ENCODE measurements around the gene DLGAP4.

DLGAP4 gene

DNA sequence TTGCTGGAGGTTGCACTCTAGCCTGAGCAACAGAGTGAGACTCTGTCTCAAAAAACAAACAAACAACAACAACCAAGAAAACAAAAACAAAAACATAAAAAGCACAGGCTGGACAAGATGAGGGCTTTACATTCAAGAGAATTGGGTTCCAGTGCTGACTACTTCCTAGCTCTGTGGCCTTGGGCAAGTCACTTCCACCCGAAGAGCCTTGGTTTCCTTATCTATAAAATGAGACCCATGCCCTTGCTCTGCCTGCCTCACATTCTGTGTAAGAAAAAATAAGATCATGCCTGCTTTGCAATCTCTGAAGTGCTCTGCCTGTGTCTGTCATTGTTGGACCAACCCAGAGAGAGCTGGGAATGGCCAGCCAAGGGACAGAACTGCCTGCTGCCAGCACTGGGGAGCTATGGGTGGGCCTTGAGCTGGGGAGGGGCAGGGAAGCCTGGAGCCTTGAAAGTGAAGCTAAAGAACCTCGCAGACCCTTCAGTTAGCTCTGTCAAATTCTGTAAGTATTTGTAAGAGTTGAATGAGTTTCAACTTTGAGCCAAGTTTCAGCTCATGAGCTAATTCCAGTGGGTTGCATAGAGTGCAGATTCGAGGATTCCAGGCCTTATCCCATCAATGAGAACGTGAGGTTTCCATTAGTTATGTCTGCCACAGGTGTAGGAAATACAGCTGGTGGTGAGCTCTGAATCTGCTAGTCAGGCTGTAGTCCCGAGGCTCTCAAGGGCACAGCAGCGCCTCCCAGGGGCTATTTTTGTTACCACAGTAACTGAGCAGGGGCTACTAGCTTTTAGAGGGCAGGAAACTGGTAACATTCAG is 93.2 kb downstream of the DLGAP4 start:
- no peak for DNase-seq (ENCODE audit: low read depth in 2 of 2, low spot score in 1 of 2)

- no peak for DNase-seq (ENCODE audit: low read depth in 2 of 2, low spot score in 1 of 2)
Measured at GRCh38 chr20:36399969-36400545, 93.9 kb downstream of the DLGAP4 start.

GRCh38 chr20:36400909-36401735 is 95.0 kb downstream of the DLGAP4 start:
- DNase-seq (ENCODE audit: low read depth in 2 of 2, low spot score in 1 of 2), result no peak

DNA sequence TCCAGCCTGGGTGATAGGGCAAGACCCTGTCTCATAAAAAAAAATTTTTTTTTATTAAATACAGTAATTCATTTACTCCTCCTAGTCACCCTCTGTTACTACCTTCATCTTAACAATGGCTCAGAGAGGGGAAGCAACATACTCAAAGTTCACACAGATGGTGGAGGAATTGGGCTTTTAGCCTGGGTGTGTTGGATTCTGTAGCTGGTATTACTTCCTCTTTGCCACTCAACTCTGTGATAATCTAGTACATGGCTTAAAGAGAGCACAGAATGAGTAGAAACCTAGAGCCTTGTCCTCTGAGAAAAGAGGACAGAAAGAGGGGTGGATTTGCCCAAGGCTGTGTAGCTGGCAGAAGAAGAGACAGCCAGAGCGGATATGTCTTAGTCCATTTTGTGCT is 96.6 kb downstream of the DLGAP4 start:
- no peak for DNase-seq (ENCODE audit: low read depth in 2 of 2, low spot score in 1 of 2)

DNA sequence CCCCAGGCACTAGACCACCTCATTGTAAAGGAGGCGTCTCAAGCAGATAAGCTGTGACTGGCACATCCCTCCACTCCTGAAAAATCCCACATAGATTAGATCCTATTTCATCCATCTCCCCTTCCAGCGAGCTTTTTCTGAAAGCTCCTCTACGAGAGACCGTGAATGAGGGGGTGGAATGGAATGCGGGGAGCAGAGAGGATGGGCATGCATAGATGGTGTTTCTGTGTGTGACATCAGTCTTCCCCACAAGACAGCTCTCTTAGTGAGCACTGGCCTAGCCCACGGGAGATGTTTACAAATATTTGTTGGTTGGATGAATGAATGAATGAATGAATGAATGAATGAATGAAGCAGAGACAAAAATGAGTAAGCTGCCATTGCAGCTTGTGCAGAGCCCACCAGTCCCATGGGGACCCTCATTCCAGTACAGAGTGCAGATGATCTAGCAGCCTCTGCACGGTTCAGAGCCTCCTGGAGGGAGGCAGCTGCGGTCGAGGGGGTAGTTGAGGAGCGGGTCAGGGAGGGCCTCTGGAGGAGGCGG is 98.4 kb downstream of the DLGAP4 start:
- no peak for DNase-seq (ENCODE audit: low read depth in 2 of 2, low spot score in 1 of 2)

GRCh38 chr20:36405255-36405654 is 99.1 kb downstream of the DLGAP4 start:
- DNase-seq (ENCODE audit: low read depth in 2 of 2, low spot score in 1 of 2), result no peak

- DNase-seq (ENCODE audit: low read depth in 2 of 2, low spot score in 1 of 2), result no peak
Measured at GRCh38 chr20:36407199-36407733, 101.1 kb downstream of the DLGAP4 start.

- DNase-seq (ENCODE audit: low read depth in 2 of 2, low spot score in 1 of 2), result no peak
Measured at GRCh38 chr20:36408219-36408618, 102.1 kb downstream of the DLGAP4 start.

GRCh38 chr20:36411861-36412454 is 105.8 kb downstream of the DLGAP4 start:
- DNase-seq (ENCODE audit: low read depth in 2 of 2, low spot score in 1 of 2), result no peak

- no peak for DNase-seq (ENCODE audit: low read depth in 2 of 2, low spot score in 1 of 2)
Measured at GRCh38 chr20:36415475-36416002, 109.4 kb downstream of the DLGAP4 start.

DNA sequence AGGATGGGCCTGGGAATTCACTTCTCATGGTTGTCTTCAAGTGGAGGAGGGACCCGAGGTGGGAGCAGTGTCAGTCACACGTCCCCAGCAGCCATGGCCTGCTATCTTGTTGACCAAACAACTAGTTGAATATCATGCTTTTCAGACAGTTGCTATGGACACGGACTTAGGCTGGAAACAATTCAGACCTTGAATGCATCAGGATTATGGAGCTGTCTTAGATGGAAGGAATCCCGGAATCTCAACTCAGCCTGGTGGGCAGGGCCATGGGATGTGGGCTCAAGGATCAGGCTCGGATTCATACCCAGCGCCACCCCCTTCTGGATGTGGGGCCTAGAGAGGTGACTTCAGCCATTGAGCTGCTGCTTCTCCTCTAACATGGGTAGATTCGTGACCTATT is 112.6 kb downstream of the DLGAP4 start:
- DNase-seq (ENCODE audit: low read depth in 2 of 2, low spot score in 1 of 2), result no peak

DNA sequence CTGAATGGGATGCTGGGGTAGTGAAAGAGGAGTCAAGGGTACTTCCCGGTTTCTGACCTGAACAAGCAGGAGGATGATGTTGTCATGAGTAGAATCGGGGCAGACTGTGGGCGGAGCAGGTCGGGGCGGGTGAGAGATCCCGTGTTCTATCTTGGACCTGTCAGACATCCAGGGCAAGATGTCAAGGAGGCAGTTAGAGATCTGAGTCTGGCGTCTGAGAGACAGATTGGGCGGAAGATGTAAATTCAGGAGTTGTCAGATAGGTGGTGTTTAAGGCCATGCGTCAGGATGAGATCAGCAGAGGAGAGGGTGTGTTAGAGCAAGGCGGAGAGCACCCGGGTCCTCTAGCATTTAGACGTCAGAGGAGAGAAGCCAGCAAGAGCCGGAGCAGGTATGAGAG is 115.5 kb downstream of the DLGAP4 start:
- DNase-seq (ENCODE audit: low read depth in 2 of 2, low spot score in 1 of 2), result no peak

DNA sequence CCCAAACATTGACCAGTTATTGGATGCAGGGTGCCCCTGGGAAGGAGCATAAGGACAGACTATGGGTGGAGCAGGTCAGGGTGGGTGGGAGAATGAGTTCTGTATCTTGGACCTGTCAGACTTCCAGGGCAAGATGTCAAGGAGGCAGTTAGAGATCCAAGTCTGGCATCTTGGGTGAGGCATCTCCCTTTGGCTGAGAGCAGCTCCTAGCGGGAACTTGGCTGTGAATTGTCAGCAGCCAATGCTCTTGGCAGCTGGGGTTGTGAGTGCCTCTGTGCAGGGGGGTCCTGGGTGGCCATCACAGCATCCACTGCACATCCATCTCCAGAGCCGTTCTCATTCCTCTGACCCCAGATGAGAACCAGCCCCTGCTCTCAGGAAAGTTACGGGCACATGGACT is 118.2 kb downstream of the DLGAP4 start:
- DNase-seq (ENCODE audit: low read depth in 2 of 2, low spot score in 1 of 2), result no peak

DNA sequence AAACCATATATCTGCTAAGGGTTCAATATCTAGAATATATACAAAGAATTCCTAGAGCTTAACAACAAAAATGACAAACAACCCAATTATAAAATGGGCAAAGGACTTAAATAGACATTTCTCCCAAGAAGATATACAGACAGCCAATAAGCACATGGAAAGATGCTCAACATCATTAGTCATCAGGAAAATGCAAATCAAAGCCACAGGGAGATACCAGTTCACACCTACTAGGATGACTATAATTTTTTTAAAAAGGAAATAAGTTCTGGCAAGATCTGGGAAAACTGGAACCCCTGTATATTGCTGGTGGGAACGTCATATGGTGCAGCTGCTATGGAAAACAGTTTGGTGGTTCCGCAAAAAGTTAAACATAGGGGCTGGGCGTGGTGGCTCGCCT is 119.0 kb downstream of the DLGAP4 start:
- DNase-seq (ENCODE audit: low read depth in 2 of 2, low spot score in 1 of 2), result no peak

- no peak for DNase-seq (ENCODE audit: low read depth in 2 of 2, low spot score in 1 of 2)
Measured at GRCh38 chr20:36431604-36432003, 125.5 kb downstream of the DLGAP4 start.

GRCh38 chr20:36432096-36432495 is 126.0 kb downstream of the DLGAP4 start:
- DNase-seq (ENCODE audit: low read depth in 2 of 2, low spot score in 1 of 2), result no peak

DNA sequence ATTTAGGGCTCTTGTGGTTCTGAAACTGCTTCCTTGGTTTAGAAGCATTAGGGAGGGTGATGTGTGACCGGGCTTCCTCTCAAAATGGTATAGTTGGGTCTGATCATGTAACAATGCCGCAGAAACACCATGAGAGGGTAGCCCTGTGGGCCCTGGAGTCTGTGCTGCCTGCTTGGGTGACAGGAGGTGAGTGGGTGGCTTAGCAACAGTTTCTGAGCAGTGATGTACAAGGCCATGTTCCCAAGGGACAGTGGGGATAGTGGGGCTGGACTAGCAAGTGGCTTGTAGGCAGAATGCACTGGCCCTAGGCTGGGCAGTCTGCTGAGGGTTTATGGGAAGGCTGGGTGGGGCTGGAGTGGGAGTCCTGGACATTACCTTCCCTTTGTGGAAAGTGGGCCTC is 128.2 kb downstream of the DLGAP4 start:
- DNase-seq (ENCODE audit: low read depth in 2 of 2, low spot score in 1 of 2), result no peak

DNA sequence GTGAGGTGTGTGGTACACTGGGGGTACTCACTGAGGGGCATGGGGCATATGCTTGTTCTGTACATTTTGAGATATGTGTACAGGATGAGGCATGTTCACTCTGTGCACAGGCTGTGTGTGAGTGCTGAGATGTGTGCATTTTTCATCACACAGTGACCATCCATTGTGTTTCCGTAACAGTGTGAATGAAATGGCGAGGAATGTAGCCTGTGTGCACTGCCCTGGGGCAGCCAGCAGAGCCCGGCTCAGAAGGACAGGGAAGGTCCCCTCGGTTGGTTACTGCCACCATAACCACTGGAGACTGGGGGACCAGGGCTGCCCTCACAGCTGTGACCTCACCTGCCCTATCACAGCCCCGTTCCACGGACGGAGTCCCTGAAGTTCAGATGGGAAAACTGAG is 129.0 kb downstream of the DLGAP4 start:
- no peak for DNase-seq (ENCODE audit: low read depth in 2 of 2, low spot score in 1 of 2)

DNA sequence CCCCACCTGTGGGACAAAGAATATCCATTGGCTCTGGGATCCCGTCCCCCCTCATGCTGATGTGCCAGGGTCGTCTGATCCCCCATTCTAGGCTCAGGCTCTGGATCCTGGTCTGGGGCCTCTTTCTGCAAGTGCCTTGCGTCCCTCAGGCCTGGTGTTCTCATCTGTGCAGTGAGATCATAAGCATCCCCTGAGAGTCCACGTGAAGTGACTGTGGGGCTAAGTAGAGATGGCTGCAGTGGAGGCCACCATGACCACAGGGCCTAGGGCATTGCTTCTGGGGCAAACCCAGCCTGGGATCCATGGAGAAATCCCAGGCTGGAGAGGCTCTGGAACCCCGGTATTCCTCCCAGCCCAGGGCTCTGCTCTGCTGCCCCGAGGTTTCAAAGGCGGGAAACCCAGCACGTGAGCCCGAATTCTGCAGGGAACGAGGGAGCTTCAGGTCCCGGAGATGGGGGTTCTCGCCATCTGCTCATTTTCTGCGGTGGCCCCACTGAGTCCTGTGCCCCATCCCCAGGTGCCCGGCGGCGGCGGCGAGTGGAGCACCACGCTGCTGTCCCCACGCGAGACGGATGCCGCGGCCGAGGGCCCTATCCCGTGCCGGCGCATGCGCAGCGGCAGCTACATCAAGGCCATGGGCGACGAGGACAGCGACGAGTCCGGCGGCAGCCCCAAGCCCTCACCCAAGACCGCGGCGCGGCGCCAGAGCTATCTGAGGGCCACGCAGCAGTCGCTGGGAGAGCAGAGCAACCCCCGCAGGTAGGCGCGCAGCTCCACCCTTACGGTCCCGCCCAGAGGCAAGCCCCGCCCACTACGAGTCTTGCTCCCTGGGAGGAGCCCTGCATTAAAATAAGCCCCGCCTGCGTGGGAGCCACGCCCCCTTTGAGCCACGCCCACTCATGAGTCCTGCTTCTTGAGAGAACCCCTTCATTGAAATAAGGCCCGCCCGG is 129.7 kb downstream of the DLGAP4 start:
- DNase-seq (ENCODE audit: low read depth in 2 of 2, low spot score in 1 of 2), result peak; percentile 53 to 72

Measured in stimulated activated CD8-positive, alpha-beta memory T cell treated with anti-CD3 and anti-CD28 coated beads, Interleukin-4, amount 100 ng/mL, for 1 hour (primary cell).